ENCODE results near the gene FALEC. TPM values are rescaled to one million over a fixed set of nuclear protein-coding genes. Genes with fewer than 3 reads are reported as not detected.

Gene FALEC
- total RNA-seq, 1 donor from 2014 or later = not detected

DNA sequence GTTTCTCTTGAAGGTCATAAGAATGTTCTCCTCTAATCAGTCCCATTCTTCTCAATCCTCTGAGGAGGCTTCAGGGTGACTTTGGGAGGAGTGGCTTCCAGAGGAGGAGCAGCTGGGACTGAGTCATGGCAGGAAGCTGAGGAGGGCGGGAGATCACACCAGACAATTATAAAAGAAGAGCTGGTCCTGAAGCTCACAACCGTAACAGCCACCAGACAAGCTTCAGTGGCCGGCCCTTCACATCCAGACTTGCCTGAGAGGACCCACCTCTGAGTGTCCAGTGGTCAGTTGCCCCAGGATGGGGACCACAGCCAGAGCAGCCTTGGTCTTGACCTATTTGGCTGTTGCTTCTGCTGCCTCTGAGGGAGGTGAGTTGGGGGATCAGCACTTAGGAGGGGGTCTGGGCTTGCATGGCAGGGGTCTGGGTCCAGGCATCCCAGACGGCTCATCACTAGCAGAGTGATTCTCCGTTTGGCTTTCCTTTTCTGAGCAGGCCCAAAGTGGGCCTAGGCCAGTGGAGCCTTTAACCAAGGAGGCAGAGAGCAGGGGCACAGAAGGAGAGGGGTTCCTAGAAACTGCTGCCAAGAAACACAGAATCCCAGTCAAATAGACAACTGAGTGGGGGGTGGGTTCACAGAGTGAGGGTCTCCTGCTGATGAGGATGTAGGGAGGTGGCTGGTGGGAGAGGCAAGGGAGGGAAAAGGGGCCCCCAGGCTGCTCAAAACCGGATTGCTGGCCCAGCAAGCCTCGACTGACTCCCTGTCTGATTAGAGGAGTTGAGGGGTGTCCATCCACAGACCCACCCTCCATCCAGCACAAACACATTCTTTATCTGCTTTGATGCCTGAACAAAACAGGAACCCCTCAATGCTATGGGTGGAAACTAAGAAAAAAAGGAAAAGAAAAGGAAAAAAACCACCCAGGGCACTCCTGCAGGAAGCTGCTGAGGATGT, 7.4 kb upstream of the FALEC start, which contains the start of gene ECM1:
TSS of gene ECM1 (plus strand) at position 198 of the 953 bp plus-strand sequence. CDS start at position 299, 101 bp downstream.
- intact Hi-C loops (cut with DNase I) = no loop called here
- DNase-seq (peak; percentile 69), ATAC-seq (ENCODE audit: poor library complexity) (peak; percentile 87)

DNA sequence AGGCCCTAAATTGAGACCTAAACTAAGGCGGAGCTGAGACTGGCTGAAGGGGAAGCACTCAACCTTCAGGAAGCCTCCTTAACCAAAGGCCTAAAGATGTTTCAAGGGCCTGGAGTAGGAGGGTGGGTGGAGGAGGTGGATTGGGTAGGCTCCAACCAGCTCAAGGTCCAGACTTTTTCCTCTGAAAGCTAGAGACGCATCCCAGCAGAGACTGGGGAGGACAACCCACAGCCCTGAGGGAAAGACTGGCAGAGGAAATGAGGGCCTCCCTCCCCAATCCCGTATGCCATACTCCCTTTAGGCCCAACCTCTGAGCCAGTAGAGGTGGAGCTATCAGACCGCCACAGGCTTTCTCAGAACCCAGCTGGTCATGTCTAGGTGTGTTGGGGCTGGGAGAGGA, 6.6 kb upstream of the FALEC start:
- intact Hi-C loops (cut with DNase I) = no loop called here
- ATAC-seq (ENCODE audit: poor library complexity) (peak; percentile 22), DNase-seq (peak; percentile 4)

DNA sequence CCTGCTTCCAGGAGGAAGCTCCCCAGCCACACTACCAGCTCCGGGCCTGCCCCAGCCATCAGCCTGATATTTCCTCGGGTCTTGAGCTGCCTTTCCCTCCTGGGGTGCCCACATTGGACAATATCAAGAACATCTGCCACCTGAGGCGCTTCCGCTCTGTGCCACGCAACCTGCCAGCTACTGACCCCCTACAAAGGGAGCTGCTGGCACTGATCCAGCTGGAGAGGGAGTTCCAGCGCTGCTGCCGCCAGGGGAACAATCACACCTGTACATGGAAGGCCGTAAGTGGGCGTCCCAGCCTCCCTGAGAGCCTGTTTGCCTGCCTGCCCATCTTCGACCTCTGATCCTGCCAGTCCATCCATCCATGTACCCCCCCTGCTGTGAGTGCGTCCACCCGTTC, 4.0 kb upstream of the FALEC start:
- ATAC-seq (ENCODE audit: poor library complexity) = no peak
- intact Hi-C loops (cut with DNase I) = no loop called here
- peak; percentile 31 for DNase-seq

DNA sequence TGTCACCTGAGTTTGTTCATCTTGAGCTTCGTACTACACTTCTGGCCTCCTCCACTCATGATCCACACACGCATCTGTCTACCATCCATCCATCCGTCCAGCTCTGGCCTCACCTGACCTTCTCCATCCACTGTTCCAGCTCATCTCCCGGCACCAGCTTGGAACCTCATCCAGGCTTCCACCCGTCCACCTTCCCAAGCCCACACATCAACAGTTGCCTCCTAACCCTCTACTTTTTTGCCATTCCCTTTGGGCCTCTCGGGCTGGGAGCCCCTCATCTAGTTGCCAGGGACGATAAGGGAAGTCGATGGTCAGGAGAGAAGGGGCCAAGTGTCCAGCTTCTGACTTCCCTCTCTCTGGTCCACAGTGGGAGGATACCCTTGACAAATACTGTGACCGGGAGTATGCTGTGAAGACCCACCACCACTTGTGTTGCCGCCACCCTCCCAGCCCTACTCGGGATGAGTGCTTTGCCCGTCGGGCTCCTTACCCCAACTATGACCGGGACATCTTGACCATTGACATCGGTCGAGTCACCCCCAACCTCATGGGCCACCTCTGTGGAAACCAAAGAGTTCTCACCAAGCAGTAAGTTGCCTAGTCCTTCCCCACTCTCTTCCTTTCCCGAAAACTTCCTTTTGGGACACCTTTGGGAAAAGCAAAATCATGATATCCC, 3.4 kb upstream of the FALEC start:
- intact Hi-C loops (cut with DNase I) = no loop called here
- peak; percentile 32 for DNase-seq
- no peak for ATAC-seq (ENCODE audit: poor library complexity)

DNA sequence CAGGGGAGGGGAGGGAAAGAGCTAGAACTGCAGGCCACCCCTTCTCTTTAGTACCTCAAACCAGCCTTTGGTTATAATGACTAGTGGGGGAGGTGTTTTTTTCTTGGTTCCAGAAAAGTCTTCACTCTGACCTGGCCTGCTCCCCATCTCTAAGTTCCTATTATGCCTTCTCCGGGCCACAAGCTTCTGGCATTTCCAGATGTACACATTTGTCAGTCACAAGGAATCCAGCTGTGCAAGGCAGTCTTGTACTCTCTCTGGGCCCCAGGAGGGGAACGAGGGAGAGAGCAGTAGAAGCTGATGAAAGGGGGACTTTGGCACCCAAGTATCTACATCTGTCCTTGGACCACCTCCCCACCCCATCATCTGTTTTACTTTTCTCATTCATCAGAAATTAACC, 2.7 kb upstream of the FALEC start:
- ATAC-seq (ENCODE audit: poor library complexity) = no peak
- peak; percentile 8 for DNase-seq
- intact Hi-C loops (cut with DNase I) = no loop called here

DNA sequence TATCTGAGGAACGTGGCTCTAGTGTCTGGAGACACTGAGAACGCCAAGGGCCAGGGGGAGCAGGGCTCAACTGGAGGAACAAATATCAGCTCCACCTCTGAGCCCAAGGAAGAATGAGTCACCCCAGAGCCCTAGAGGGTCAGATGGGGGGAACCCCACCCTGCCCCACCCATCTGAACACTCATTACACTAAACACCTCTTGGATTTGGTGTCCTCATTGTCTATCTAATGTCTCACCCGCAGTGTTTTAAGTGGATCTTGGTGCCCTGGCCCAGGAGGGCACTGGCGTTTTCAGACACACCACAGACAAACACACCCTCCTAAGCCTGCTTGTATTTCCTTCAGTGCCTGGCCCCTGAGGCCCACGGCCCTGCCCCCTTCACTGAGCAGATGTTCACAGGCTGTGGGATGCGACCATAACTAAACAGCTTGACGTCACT, 2.2 kb upstream of the FALEC start:
- ATAC-seq (ENCODE audit: poor library complexity) (no peak), DNase-seq (peak; percentile 27)
- intact Hi-C loops (cut with DNase I) = no loop called here

DNA sequence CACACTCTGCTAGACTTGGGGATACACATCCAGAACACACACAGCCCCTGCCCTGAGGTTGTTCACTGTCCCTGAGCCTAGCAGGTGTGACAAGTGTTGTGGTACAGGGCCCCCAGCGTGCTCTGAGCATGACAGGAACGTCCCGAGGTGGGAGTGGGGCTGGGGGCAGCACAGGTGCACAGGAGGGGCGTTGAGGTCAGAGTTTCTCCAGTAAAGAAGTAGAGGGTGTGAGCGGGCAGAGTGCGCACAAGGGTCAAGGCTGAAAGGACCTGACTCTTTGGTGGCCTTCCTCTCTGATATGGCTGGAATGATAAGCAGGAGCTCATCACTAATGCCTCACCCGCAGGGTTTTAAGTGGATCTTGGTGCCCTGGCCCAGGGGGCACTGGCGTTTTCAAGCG, 1.3 kb upstream of the FALEC start:
- intact Hi-C loops (cut with DNase I) = no loop called here
- ATAC-seq (ENCODE audit: poor library complexity) = no peak
- peak; percentile 35 for DNase-seq

DNA sequence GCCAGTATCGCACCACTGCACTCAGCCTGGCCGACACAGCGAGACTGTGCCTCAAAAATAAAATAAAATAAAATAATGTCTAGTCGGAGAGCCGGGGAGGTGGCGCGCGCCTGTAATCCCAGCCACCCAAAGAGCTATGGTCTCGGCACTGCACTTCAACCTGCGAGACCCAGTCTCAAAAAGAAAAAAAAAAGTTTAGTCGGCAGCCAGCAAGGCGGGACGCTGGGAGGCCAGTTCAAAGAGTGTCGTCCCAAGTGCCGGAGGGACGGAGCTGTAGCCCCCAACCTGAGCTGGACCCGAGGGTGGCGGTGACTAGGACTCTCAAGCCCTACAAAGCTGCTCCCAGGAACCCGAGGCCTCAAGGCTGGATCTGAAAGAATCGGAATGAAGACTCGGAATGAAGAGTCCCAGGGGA, 632 bp upstream of the FALEC start:
- no peak for DNase-seq
- intact Hi-C loops (cut with DNase I) = no loop called here
- peak; percentile 17 for ATAC-seq (ENCODE audit: poor library complexity)

DNA sequence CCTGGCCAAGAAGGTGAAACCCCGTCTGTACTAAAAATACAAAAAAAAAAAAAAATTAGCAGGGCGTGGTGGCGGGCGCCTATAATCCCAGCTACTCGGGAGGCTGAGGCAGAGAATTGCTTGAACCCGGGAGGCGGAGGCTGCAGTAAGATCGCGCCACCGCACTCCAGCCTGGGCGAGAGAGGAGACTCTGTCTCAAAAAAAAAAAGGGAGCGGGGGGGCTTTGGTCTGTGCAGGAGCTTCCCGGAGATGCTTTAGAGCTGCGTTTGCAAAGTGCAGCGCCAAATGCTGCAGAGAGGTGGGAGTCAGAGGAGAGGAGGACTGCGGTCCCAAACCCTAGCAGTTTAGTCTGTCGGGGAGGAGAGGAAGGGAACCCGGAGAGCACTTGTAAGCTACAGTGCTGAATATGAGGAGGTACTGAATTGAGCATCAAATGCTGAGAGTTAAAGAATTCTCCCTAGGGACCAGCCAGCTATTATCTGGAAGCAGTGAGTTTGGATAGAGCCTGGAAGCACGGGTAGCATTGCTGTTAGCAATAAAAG, 569 bp downstream of the FALEC start:
- DNase-seq = no peak
- intact Hi-C loops (cut with DNase I) = no loop called here
- ATAC-seq (ENCODE audit: poor library complexity) = peak; percentile 1

DNA sequence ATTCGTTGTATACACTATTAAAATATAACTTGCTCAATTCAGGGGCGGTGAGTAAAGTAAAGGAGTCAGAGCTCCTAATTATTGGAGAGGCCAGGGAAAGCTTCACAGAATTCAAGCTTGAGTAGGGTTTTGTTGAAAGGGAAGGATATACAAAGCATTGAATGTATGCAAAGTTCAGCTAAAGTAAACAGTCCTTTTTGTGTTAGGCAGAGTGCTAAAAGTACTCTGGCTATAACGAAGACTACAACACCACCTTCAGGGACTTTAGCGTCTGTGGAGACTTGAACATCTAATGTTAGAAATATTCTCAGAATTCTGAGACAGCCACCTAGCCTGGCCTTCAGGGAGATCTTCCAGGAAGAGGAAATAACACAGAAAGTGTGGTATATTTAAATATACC, 1.1 kb downstream of the FALEC start:
- DNase-seq = no peak
- ATAC-seq (ENCODE audit: poor library complexity) = no peak
- intact Hi-C loops (cut with DNase I) = no loop called here

DNA sequence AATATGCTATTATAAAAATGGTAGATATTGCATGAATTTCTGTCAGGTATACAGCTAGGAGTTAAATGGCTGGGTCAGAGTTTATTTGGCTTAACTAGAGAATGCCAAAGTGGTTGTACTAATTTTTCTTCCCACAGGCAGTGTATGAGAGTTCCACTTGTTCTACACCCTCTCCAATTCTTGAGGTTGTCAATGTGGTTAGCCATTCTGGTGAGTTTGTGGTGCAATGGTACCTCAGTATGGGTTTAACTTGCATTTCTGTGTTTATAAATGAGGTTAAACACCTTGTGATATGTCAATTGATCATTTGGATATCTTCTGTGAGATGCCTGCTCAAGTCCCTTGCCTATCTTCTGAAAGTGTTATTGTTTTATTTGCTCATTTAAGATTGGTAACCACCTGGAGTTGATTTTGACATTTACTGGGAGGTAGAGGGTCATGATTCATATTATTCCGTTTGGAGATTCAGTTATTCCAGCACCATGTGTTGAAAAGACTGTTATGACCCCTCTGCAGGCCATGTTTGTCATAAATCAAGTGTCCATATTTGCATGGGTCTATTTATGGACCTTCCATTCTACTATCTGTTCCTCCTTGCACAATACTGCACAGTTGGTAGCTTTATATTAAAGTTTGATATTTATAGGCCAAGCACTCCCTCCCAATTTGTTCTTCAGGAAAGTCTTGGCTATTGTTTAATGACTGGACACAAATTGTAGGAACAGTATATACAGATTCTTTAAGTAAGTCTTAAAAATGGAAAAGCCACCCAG, 5.8 kb downstream of the FALEC start:
- ATAC-seq (ENCODE audit: poor library complexity) (no peak), DNase-seq (no peak)
- intact Hi-C loops (cut with DNase I) = no loop called here

DNA sequence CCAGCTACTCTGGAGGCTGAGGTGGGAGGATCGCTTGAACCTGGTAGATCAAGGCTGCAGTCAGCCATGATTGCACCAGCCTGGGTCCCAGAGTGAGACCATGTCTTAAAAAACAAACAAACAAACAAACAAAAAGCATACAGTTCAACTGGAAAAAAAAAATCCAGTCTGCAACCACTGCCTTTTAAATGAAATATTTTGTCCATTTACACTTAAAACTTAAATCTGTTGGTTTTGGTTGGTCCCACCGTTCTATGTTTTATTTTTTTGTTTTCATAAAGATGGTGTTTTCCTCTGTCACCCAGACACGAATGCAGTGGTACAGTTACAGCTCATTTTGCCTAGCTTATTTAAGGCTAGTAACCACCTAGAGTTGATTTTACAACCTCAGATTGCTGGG, 9.8 kb downstream of the FALEC start:
- ATAC-seq (ENCODE audit: poor library complexity) = no peak
- intact Hi-C loops (cut with DNase I) = no loop called here
- no peak for DNase-seq

DNA sequence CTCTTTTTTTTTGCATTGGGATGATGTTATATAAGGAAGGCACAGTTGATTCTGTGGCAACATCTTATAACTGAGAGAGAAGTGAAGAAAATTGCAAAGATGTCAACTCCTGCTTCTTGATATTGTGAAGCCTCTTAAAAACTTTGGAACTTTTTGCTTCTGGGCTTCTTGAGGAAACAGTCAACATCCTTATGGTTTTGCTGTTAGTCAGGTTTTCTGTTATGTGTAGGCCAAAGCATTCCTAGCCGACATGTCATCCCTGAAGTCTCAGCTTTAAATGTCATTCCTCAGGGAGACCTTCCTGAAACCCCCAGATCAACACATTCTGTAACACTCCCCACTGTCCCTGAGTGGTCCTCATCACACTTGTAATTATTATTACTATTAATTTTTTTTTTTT, 12.6 kb downstream of the FALEC start:
- DNase-seq (no peak), ATAC-seq (ENCODE audit: poor library complexity) (no peak)
- intact Hi-C loops (cut with DNase I) = no loop called here

DNA sequence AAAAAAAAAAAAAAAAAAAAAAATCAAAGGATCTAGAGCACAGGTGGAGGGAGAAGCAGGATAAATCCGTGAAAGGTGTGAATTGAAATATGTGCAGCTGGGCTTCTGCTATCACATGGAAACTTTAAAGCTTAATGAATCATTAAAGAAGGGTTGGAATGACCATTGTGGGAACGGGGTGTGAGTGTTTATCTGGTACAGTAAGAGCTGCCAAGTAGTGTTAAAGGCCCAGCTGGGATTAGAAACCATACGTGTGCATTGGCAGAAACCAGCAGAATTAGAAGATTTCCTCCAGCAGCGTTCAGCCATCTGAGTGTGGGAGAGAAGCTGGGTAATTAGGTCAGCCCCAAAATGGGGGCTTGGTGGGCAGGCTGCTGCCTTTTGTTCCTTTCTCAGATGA, 13.5 kb downstream of the FALEC start:
- ATAC-seq (ENCODE audit: poor library complexity) (peak; percentile 23), DNase-seq (peak; percentile 11)
- intact Hi-C loops (cut with DNase I) = no loop called here

DNA sequence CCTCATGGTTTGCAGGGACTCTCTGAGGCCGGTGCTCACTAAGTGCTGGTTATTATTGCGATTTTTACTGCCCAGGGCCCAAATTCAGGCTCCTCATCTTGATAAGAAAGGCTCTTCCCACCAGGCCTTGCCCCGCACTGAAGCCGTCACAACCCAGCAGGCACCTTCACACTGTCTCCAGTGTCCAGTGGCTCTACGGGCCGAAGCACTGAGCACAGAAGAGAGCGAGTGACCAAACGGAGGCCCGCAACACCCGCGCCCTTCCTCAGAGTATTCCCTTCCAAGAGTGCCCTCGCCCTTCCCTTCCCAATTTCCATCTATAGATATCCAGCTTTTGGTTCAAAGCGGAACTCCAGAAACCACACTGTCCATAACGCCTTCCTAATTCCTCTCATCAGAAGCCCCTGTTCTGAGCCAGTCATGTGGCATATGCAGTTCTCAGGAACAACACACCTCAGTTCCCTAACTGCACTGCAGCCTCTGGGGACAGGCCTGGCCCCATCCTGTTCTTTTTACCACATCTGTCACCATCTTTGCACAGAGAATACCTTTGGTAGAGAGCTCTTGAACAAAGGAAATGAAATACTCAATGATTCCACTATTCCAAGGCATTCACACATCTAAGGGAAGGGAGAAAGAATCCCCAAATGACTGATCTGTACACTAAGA, 15.1 kb downstream of the FALEC start:
- no peak for ATAC-seq (ENCODE audit: poor library complexity)
- DNase-seq = peak; percentile 10
- intact Hi-C loops (cut with DNase I) = loop anchor here (5.0 kb wide), 1 partner anchor 63 kb away; no protein-coding TSS in a partner anchor

DNA sequence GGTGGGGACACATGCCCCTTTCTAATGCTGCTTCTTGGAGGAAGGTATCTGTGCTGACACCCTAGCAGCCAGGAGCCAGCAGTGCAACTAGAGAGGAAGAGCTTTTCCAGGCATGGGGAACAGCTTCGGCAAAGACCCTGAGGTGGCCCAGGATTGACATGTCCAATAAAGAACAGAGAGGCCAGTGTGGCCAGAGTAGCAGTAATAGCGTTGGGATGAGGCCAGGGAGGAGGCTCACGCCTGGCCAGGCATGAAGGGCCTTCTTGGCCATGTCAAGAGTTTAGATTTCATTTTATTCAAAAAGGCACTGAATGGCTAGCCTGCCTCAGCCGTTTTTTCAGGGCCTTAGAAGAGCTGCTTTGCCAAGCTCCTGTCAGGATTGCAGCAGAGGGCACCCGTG, 17.3 kb downstream of the FALEC start:
- ATAC-seq (ENCODE audit: poor library complexity) (no peak), DNase-seq (peak; percentile 52)
- intact Hi-C loops (cut with DNase I) = loop anchor here (5.0 kb wide), 1 partner anchor 66 kb away; no protein-coding TSS in a partner anchor

DNA sequence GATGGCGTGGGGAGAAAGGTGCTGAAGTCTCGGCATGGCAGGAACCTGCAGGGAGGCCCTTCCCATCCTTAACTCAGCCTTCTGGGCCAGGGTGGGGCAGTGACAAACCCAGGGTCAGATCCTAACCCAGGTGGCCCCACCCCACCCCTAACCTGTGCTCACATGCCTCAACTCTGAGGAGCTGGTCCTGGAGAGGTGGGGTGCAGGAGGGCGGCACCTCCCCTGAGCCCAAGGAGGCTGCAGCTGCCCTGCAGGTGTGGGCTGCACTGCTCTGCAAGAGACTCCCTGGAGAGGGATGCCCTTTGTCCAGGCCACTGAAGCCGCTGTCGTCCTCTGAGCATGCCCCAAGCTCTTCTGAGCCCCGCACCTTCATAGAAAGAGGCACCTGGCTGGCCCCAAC, 18.4 kb downstream of the FALEC start:
- intact Hi-C loops (cut with DNase I) = loop anchor here (5.0 kb wide), 1 partner anchor 67 kb away; no protein-coding TSS in a partner anchor
- no peak for ATAC-seq (ENCODE audit: poor library complexity)
- DNase-seq = peak; percentile 33
